H1 (cell line): Measurements from ENCODE around the gene FTL. TPM values are rescaled to one million over a fixed set of nuclear protein-coding genes. Genes with fewer than 3 reads are reported as not detected.
A peak's percentile ranks its signal among the peaks of the same experiment; 100 is the strongest.

Experiments used
- CTCF ChIA-PET: fragments of 300-600 bp; sonication (Branson Sonifier 250); formaldehyde crosslinking; loops from one replicate; lab custom pipeline; 2021; ENCODE audit not compliant: partially characterized antibody; lab: Charles Lee
- POLR2A ChIA-PET: fragments of 300-600 bp; sonication (Branson Sonifier 250); formaldehyde crosslinking; loops from one replicate; lab custom pipeline; 2021; ENCODE audit warnings: inconsistent platforms; ENCODE audit not compliant: partially characterized antibody; lab: Charles Lee
- DNase-seq, 2 experiments: peaks; one replicate each; pipeline versions ENCODE4 v3.0.0 to v3.0.0-alpha.2; 2010 to 2022; ENCODE audit warnings: low spot score in 2 of 2, low read depth in 1 of 2, mixed read lengths in 1 of 2
- FAIRE-seq: peaks from 2 replicates; lab custom pipeline; 2011; peaks lifted over from hg19 to GRCh38; lab: Jason Lieb, UNC
- H2AFZ ChIP-seq: 2 replicates; pipeline ENCODE4 v1.8.1; 2012; ENCODE audit warnings: low read length, inconsistent platforms
- H2AK5ac ChIP-seq: 2 replicates; pipeline ENCODE4 v1.6.1; 2013; ENCODE audit warnings: low read depth, low read length
- H2BK120ac ChIP-seq: replicated peaks from 2 replicates; pipeline ENCODE3; 2013; ENCODE audit warnings: low read depth, low read length, inconsistent platforms
- H2BK12ac ChIP-seq: 2 replicates; pipeline ENCODE4 v1.6.1; 2013; ENCODE audit warnings: low read depth, low read length
- H2BK15ac ChIP-seq: 2 replicates; pipeline ENCODE4 v1.6.1; 2013; ENCODE audit warnings: low read length
- H2BK20ac ChIP-seq: 2 replicates; pipeline ENCODE4 v1.6.1; 2013; ENCODE audit warnings: low read length
- H2BK5ac ChIP-seq: 2 replicates; pipeline ENCODE4 v1.6.1; 2013; ENCODE audit warnings: low read depth, low read length
- H3K14ac ChIP-seq: 2 replicates; pipeline ENCODE4 v1.6.1; 2013; ENCODE audit warnings: inconsistent platforms; ENCODE audit not compliant: insufficient read length
- H3K18ac ChIP-seq: 2 replicates; pipeline ENCODE4 v1.6.1; 2013; ENCODE audit warnings: low read length; ENCODE audit errors: extremely low read depth
- H3K23ac ChIP-seq: 2 replicates; pipeline ENCODE4 v1.6.1; 2013; ENCODE audit warnings: inconsistent platforms; ENCODE audit not compliant: insufficient read length
- H3K23me2 ChIP-seq: 2 replicates; pipeline ENCODE4 v1.6.1; 2013; ENCODE audit warnings: low read depth, low read length
- H3K27ac ChIP-seq: 2 replicates; pipeline ENCODE4 v1.6.1; 2011; ENCODE audit warnings: low read depth, low read length, inconsistent platforms
- H3K27me3 ChIP-seq, 4 experiments: replicated peaks in 1 of 4; 1 replicate in 1 of 4; 2 replicates in 3 of 4; pipeline versions ENCODE4 v1.6.1 to v1.8.1; 2011 to 2013; ENCODE audit warnings: low read length in 3 of 4, mild to moderate bottlenecking in 3 of 4, inconsistent platforms in 2 of 4, mixed read lengths in 2 of 4, moderate library complexity in 1 of 4; ENCODE audit not compliant: control insufficient read depth in 3 of 4, insufficient read depth in 3 of 4; ENCODE audit errors: extremely low read depth in 1 of 4
- H3K36me3 ChIP-seq, 4 experiments: 2 replicates each; pipeline versions ENCODE4 v1.6.1 to v1.8.1; 2011 to 2013; ENCODE audit warnings: mild to moderate bottlenecking in 4 of 4, low read length in 3 of 4, moderate library complexity in 2 of 4, control low read depth in 1 of 4, inconsistent platforms in 1 of 4; ENCODE audit not compliant: insufficient read depth in 4 of 4, control insufficient read depth in 2 of 4
- H3K4ac ChIP-seq: replicated peaks from 2 replicates; pipeline ENCODE3; 2013; ENCODE audit warnings: low read length, low read depth, mixed read lengths, inconsistent platforms; ENCODE audit not compliant: insufficient read length
- H3K4me1 ChIP-seq, 4 experiments: replicated peaks in 1 of 4; 1 replicate in 1 of 4; 2 replicates in 3 of 4; pipeline versions ENCODE4 v1.6.1 to v1.8.1; 2011 to 2013; ENCODE audit warnings: low read length in 3 of 4, inconsistent platforms in 2 of 4, mixed read lengths in 1 of 4; ENCODE audit not compliant: insufficient read depth in 4 of 4, control insufficient read depth in 3 of 4
- H3K4me2 ChIP-seq, 2 experiments: 2 replicates each; pipeline versions ENCODE4 v1.6.1 to v1.8.1; 2011 to 2013; ENCODE audit warnings: low read depth in 2 of 2, low read length in 2 of 2, control low read depth in 1 of 2, inconsistent platforms in 1 of 2, mild to moderate bottlenecking in 1 of 2; ENCODE audit not compliant: insufficient read depth in 1 of 2
- H3K4me3 ChIP-seq, 4 experiments: fragments of 200-600, 300-600 bp in 1 of 4; sonication (generic), shearing (Covaris generic), sonication (Bioruptor Twin) in 1 of 4; 2 replicates each; pipeline versions ENCODE4 v1.5.1 to v1.8.1; 2011 to 2016; ENCODE audit warnings: low read length in 4 of 4, low read depth in 3 of 4, control low read depth in 2 of 4, inconsistent platforms in 2 of 4, mild to moderate bottlenecking in 2 of 4, mixed read lengths in 1 of 4, moderate library complexity in 1 of 4; ENCODE audit not compliant: insufficient read depth in 2 of 4; ENCODE audit errors: extremely low read depth in 1 of 4
- H3K56ac ChIP-seq: replicated peaks from 2 replicates; pipeline ENCODE3; 2013; ENCODE audit warnings: low read depth, mild to moderate bottlenecking, mixed read lengths, low read length, inconsistent platforms; ENCODE audit not compliant: insufficient read length
- H3K79me1 ChIP-seq: 2 replicates; pipeline ENCODE4 v1.6.1; 2013; ENCODE audit warnings: low read depth, low read length, control low read depth
- H3K79me2 ChIP-seq, 2 experiments: 2 replicates each; pipeline versions ENCODE4 v1.6.1 to v1.8.1; 2012 to 2013; ENCODE audit warnings: low read length in 2 of 2, mild to moderate bottlenecking in 2 of 2, inconsistent platforms in 1 of 2; ENCODE audit not compliant: insufficient read depth in 2 of 2, control insufficient read depth in 1 of 2
- H3K9ac ChIP-seq, 4 experiments: replicated peaks in 1 of 4; 1 replicate in 1 of 4; 2 replicates in 3 of 4; pipeline versions ENCODE4 v1.6.1 to v1.8.1; 2011 to 2013; ENCODE audit warnings: low read depth in 3 of 4, low read length in 3 of 4, control low read depth in 2 of 4, mild to moderate bottlenecking in 2 of 4, moderate library complexity in 2 of 4, inconsistent platforms in 1 of 4; ENCODE audit errors: extremely low read depth in 1 of 4
- H3K9me3 ChIP-seq, 2 experiments: 2 replicates each; pipeline versions ENCODE4 v1.6.1 to v1.8.1; 2012 to 2013; ENCODE audit warnings: mild to moderate bottlenecking in 2 of 2, moderate library complexity in 2 of 2, control low read depth in 1 of 2, inconsistent platforms in 1 of 2, low read depth in 1 of 2, low read length in 1 of 2, mixed read lengths in 1 of 2; ENCODE audit not compliant: insufficient read depth in 2 of 2
- H4K20me1 ChIP-seq, 2 experiments: replicated peaks in 1 of 2; 2 replicates each; pipeline versions ENCODE3 to v1.8.1; 2011 to 2013; ENCODE audit warnings: inconsistent platforms in 2 of 2, low read length in 2 of 2, mild to moderate bottlenecking in 1 of 2; ENCODE audit not compliant: insufficient read depth in 2 of 2, control insufficient read depth in 1 of 2
- H4K5ac ChIP-seq: 2 replicates; pipeline ENCODE4 v1.6.1; 2013; ENCODE audit warnings: low read length, low read depth, mixed read lengths, inconsistent platforms; ENCODE audit not compliant: insufficient read length
- H4K8ac ChIP-seq: 2 replicates; pipeline ENCODE4 v1.8.0; 2013; ENCODE audit warnings: mild to moderate bottlenecking, moderate library complexity, low read length, inconsistent platforms; ENCODE audit not compliant: insufficient read depth; ENCODE audit errors: extremely low read depth
- H4K91ac ChIP-seq: replicated peaks from 2 replicates; pipeline ENCODE3; 2013; ENCODE audit warnings: low read length, mixed read lengths, inconsistent platforms; ENCODE audit not compliant: insufficient read length
- ATF3 ChIP-seq: IDR thresholded peaks from 2 replicates; pipeline ENCODE4 v1.6.1; 2011; ENCODE audit warnings: low read depth, mild to moderate bottlenecking, low read length; ENCODE audit not compliant: insufficient read depth
- BRCA1 ChIP-seq: IDR thresholded peaks from 2 replicates; pipeline ENCODE4 v1.6.1; 2012; ENCODE audit warnings: low read depth, low read length, improper control_type of control experiment
- CHD2 ChIP-seq: IDR thresholded peaks from 2 replicates; pipeline ENCODE4 v1.6.1; 2012; ENCODE audit warnings: low read length, improper control_type of control experiment
- CREB1 ChIP-seq: IDR thresholded peaks from 2 replicates; pipeline ENCODE4 v1.6.1; 2012; ENCODE audit warnings: inconsistent platforms
- FOSL1 ChIP-seq: IDR thresholded peaks from 2 replicates; pipeline ENCODE4 v1.6.1; 2011; ENCODE audit warnings: mild to moderate bottlenecking, low read depth, low read length, moderate library complexity; ENCODE audit not compliant: insufficient read depth
- GTF2F1 ChIP-seq: IDR thresholded peaks from 2 replicates; pipeline ENCODE4 v1.6.1; 2012; ENCODE audit warnings: low read depth, low read length, improper control_type of control experiment, borderline replicate concordance
- NANOG ChIP-seq: IDR thresholded peaks from 2 replicates; pipeline ENCODE4 v1.6.1; 2011; ENCODE audit warnings: low read length, low read depth, mild to moderate bottlenecking, inconsistent platforms; ENCODE audit not compliant: insufficient read depth, poor library complexity, severe bottlenecking
- SP4 ChIP-seq: IDR thresholded peaks from 2 replicates; pipeline ENCODE4 v1.6.1; 2012; ENCODE audit warnings: low read length, inconsistent platforms
- TAF7 ChIP-seq: optimal IDR thresholded peaks from 2 replicates; pipeline ENCODE3; 2011; ENCODE audit warnings: low read depth, mild to moderate bottlenecking, inconsistent platforms, low read length, moderate library complexity, borderline replicate concordance
- TBP ChIP-seq: IDR thresholded peaks from 2 replicates; pipeline ENCODE4 v1.6.1; 2011; ENCODE audit warnings: low read depth, low read length, improper control_type of control experiment
- ZNF274 ChIP-seq: IDR thresholded peaks from 2 replicates; pipeline ENCODE4 v1.7.0; 2012; ENCODE audit warnings: low read length, borderline replicate concordance; ENCODE audit errors: extremely low read depth
- WGBS, 2 experiments: shearing (Covaris generic) in 1 of 2; methylation state at CpG; one replicate each; pipeline versions ENCODE4 v1.1.6 to v1.1.7; 2013 to 2015; ENCODE audit warnings: low lambda C conversion rate in 2 of 2, mixed read lengths in 2 of 2, inconsistent platforms in 1 of 2, low coverage in 1 of 2, missing lambda C conversion rate in 1 of 2; ENCODE audit not compliant: insufficient replicate concordance in 2 of 2, insufficient coverage in 1 of 2, insufficient read length in 1 of 2; ENCODE audit errors: extremely low coverage in 1 of 2, missing lambda C conversion rate in 1 of 2; 5-methylcytosine and 5-hydroxymethylcytosine counted together
- polyA plus RNA-seq, 7 experiments: library from polyadenylated mRNA; depleted of rRNA in 3 of 7; stranded (reverse) in 5 of 7; unstranded in 2 of 7; fragments of >200 nt in 5 of 7; fragments of 200-250 nt in 2 of 7; gene quantifications; 1 replicate in 5 of 7; 2 replicates in 1 of 7; 4 replicates in 1 of 7; pipeline versions ENCODE4 v1.2.1 to v1.2.3, GENCODE V29; 2011 to 2013; ENCODE audit warnings: missing spikeins in 2 of 7, mixed read lengths in 2 of 7
- total RNA-seq: library from RNA; stranded (reverse); fragmentation: NEBNext Ultra II Directional; extraction: Animal tissue kit (Norgen Biotek cat#: 25700); gene quantifications from 2 replicates; pipeline ENCODE4 v1.2.1, GENCODE V29; 2021

Gene FTL
- total and polyA plus RNA-seq, 2 of the 8 experiments (the other 6 are each of a cell fraction or from before 2014, with no cell fraction given): 1,751 to 2,427 TPM

DNA sequence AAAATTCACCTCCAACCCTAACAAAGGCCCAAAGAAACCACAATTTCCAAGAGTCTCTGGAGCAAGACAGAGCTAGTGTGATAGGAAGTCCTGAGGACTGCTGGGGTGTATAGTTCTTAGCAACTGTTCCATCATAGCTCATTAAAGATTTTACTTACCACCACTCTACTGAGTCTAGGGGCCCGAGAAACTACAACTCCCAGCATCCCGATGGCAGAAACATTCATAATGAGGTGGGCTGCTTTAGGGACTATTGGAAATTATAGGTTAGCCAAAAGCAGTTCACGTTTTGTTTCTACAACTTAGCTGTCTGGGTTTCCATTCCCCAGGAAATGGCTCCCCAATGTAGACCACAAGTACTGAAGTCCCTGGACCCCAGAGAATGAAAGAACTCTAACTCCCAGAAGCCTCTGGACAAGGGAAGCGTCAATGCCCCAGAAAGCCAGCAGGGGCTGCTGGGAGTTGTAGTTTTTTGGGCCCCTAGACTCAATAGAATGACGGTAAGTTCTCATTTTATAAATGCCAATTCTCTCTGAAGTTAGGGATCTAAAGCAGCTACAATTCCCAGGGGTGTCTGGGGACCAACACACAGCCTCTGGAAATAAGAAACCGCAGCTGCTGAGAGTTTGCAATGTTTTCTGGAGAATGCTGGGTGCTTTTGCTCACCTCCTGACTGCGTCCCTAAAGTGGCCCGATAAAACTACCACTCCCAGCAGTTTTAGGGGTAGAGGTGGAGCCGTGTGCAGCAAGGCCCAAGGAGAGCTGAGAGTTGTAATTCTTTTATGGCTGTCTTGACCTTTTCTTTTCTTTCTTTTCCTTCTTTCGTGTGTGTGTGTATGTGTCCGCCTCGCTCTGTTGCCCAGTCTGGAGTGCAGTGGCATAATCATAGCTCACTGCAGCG lies 11.1 kb downstream of the FTL start:
- 89% methylated on average over 13 of the region's 13 CpGs; no CpG with 5 or more reads in 1 of the 2 experiments for WGBS, 2 experiments
- peak; percentile 65 for FAIRE-seq
- CTCF ChIA-PET: interaction anchor here (0.6 to 3.7 kb wide), 14 partner anchors 9 to 189 kb away, joined by 3 to 19 read pairs (median 4); partner anchors contain the start of genes DHDH, GYS1 and RUVBL2
- TF ChIP-seq NANOG (no peak), ZNF274 (no peak), CHD2 (no peak; the same call in 1 of the 2 replicates), TBP (no peak), TAF7 (no peak), GTF2F1 (no peak), FOSL1 (no peak), BRCA1 (no peak), SP4 (0 out of 2 replicates have a peak, but pooled peaks have one; percentile 38), ATF3 (peak; percentile 62), CREB1 (peak; percentile 73)

More for the DNA sequence above, 11.1 kb downstream of the FTL start:
- no peak overlapping the region for H3K14ac ChIP-seq
- H3K27me3 ChIP-seq: no peaks in the 10 kb centered on the region
- H3K18ac ChIP-seq: no peak overlapping the region
- no peak overlapping the region for H2BK5ac ChIP-seq
- peak in 1 of 2 experiments; percentile 72 for DNase-seq
- peaks cover 0 to 3% of the 10 kb centered on the region in 2 experiments for H4K20me1 ChIP-seq
- no peak overlapping the region for H2BK15ac ChIP-seq
- H3K4me3 ChIP-seq: no peak overlapping the region
- no peak overlapping the region for H3K4ac ChIP-seq
- peaks cover 2 to 23% (median 7%) of the 10 kb centered on the region in 4 experiments; a peak in 6 of 8 replicates for H3K36me3 ChIP-seq
- H4K91ac ChIP-seq: no peak overlapping the region
- H2BK12ac ChIP-seq: no peak overlapping the region
- H2BK120ac ChIP-seq: no peak overlapping the region
- no peak overlapping the region for H2AFZ ChIP-seq
- H3K27ac ChIP-seq: no peak overlapping the region
- H3K23me2 ChIP-seq: no peaks in the 10 kb centered on the region
- H3K79me1 ChIP-seq: no peaks in the 10 kb centered on the region
- H2AK5ac ChIP-seq: no peak overlapping the region
- H3K79me2 ChIP-seq: no peaks in the 10 kb centered on the region
- POLR2A ChIA-PET: interaction anchor here (0.8 to 5.7 kb wide), 6 partner anchors 8 to 104 kb away, joined by 3 to 56 read pairs (median 4); partner anchors contain the start of genes FTL, GYS1, PPP1R15A and RUVBL2
- no peak overlapping the region for H4K8ac ChIP-seq
- no peak overlapping the region for H3K4me2 ChIP-seq
- no peak overlapping the region for H3K9ac ChIP-seq
- no peaks in the 10 kb centered on the region for H3K4me1 ChIP-seq
- H3K23ac ChIP-seq: no peak overlapping the region
- no peak overlapping the region for H4K5ac ChIP-seq
- H3K56ac ChIP-seq: no peak overlapping the region
- no peak overlapping the region for H2BK20ac ChIP-seq
- no peaks in the 10 kb centered on the region for H3K9me3 ChIP-seq
